Mesodermal cell (in vitro differentiated cells): ENCODE results near the gene SRSF11.

Source experiments
- H3K27ac ChIP-seq: 2 replicates; pipeline ENCODE4 v1.7.0; 2013; ENCODE audit warnings: mild to moderate bottlenecking, low read depth, low read length, moderate library complexity; ENCODE audit not compliant: severe bottlenecking
- H3K36me3 ChIP-seq: 2 replicates; pipeline ENCODE4 v1.7.1; 2013; ENCODE audit warnings: mild to moderate bottlenecking, low read length, moderate library complexity; ENCODE audit not compliant: control insufficient read depth, insufficient read depth
- H3K4me1 ChIP-seq: one replicate; pipeline ENCODE4 v1.7.1; 2013; ENCODE audit warnings: mild to moderate bottlenecking, low read length; ENCODE audit not compliant: insufficient read depth, control insufficient read depth, poor library complexity, severe bottlenecking
- H3K4me3 ChIP-seq: 2 replicates; pipeline ENCODE4 v1.7.0; 2013; ENCODE audit warnings: low read length, control low read depth, mild to moderate bottlenecking; ENCODE audit not compliant: insufficient read depth, poor library complexity, severe bottlenecking; ENCODE audit errors: extremely low read depth
- H3K9me3 ChIP-seq: 2 replicates; pipeline ENCODE4 v1.7.1; 2013; ENCODE audit warnings: mild to moderate bottlenecking, low read length, moderate library complexity; ENCODE audit not compliant: control insufficient read depth
- WGBS, 2 experiments: methylation state at CpG; one replicate each; pipeline ENCODE4 v1.1.5; 2013; ENCODE audit warnings: missing lambda C conversion rate in 2 of 2; ENCODE audit not compliant: insufficient coverage in 2 of 2; 5-methylcytosine and 5-hydroxymethylcytosine counted together

SRSF11 gene

GRCh38 chr1:70222716-70223235 lies 1.6 kb downstream of the SRSF11 start:
- Histone ChIP-seq H3K36me3 (peaks cover 33% of the 10 kb centered on the region), H3K9me3 (no peaks in the 10 kb centered on the region), H3K4me1 (peaks cover 12% of the 10 kb centered on the region), H3K4me3 (peak overlapping the region; percentile 3), H3K27ac (no peak overlapping the region)
- whole genome bisulfite sequencing, 2 experiments = 67% methylated on average over 1 of the region's 3 CpGs; no CpG with 5 or more reads in 1 of the 2 experiments

- H3K4me1 ChIP-seq = peaks cover 12% of the 10 kb centered on the region
- no peak overlapping the region for H3K27ac ChIP-seq
- H3K4me3 ChIP-seq = no peak overlapping the region
- no peaks in the 10 kb centered on the region for H3K9me3 ChIP-seq
- H3K36me3 ChIP-seq = peaks cover 48% of the 10 kb centered on the region
- 75% methylated on average over 1 of the region's 2 CpGs; no CpG with 5 or more reads in 1 of the 2 experiments for WGBS, 2 experiments
Observed at GRCh38 chr1:70224954-70225353, 3.8 kb downstream of the SRSF11 start.

GRCh38 chr1:70227439-70227838 lies 6.3 kb downstream of the SRSF11 start:
- Histone ChIP-seq H3K4me1 (peaks cover 8% of the 10 kb centered on the region), H3K27ac (no peak overlapping the region), H3K36me3 (peaks cover 72% of the 10 kb centered on the region), H3K4me3 (no peak overlapping the region), H3K9me3 (no peaks in the 10 kb centered on the region)
- 100% methylated on average over 1 of the region's 1 CpG; no CpG with 5 or more reads in 1 of the 2 experiments for WGBS, 2 experiments

- H3K36me3 ChIP-seq = peaks cover 78% of the 10 kb centered on the region
- peaks cover 8% of the 10 kb centered on the region for H3K4me1 ChIP-seq
- H3K9me3 ChIP-seq = no peaks in the 10 kb centered on the region
- no peak overlapping the region for H3K27ac ChIP-seq
- WGBS, 2 experiments = no CpG with 5 or more reads among the region's 2 CpGs
- H3K4me3 ChIP-seq = no peak overlapping the region
Observed at GRCh38 chr1:70228670-70229069, 7.5 kb downstream of the SRSF11 start.

GRCh38 chr1:70231475-70231874 lies 10.3 kb downstream of the SRSF11 start:
- Histone ChIP-seq H3K4me3 (no peak overlapping the region), H3K9me3 (no peaks in the 10 kb centered on the region), H3K36me3 (peaks cover 87% of the 10 kb centered on the region), H3K27ac (no peak overlapping the region), H3K4me1 (no peaks in the 10 kb centered on the region)
- WGBS, 2 experiments = 100% methylated on average over 2 of the region's 4 CpGs

- Histone ChIP-seq H3K36me3 (peaks cover 89% of the 10 kb centered on the region), H3K4me3 (no peak overlapping the region), H3K4me1 (no peaks in the 10 kb centered on the region), H3K27ac (no peak overlapping the region), H3K9me3 (no peaks in the 10 kb centered on the region)
Observed at GRCh38 chr1:70234733-70235132, 13.6 kb downstream of the SRSF11 start.

GRCh38 chr1:70239940-70240339 lies 18.8 kb downstream of the SRSF11 start:
- no peak overlapping the region for H3K4me3 ChIP-seq
- no peaks in the 10 kb centered on the region for H3K4me1 ChIP-seq
- H3K9me3 ChIP-seq = no peaks in the 10 kb centered on the region
- no peak overlapping the region for H3K27ac ChIP-seq
- H3K36me3 ChIP-seq = peaks cover 90% of the 10 kb centered on the region

- Histone ChIP-seq H3K4me1 (no peaks in the 10 kb centered on the region), H3K9me3 (no peaks in the 10 kb centered on the region), H3K27ac (no peak overlapping the region), H3K4me3 (no peak overlapping the region), H3K36me3 (peaks cover 84% of the 10 kb centered on the region)
Observed at GRCh38 chr1:70247122-70247521, 25.9 kb downstream of the SRSF11 start.

GRCh38 chr1:70247768-70248167 lies 26.6 kb downstream of the SRSF11 start:
- Histone ChIP-seq H3K36me3 (peaks cover 81% of the 10 kb centered on the region), H3K4me3 (no peak overlapping the region), H3K27ac (no peak overlapping the region), H3K9me3 (no peaks in the 10 kb centered on the region), H3K4me1 (no peaks in the 10 kb centered on the region)

GRCh38 chr1:70248729-70249128 lies 27.5 kb downstream of the SRSF11 start:
- Histone ChIP-seq H3K4me1 (no peaks in the 10 kb centered on the region), H3K9me3 (no peaks in the 10 kb centered on the region), H3K4me3 (no peak overlapping the region), H3K36me3 (peaks cover 79% of the 10 kb centered on the region), H3K27ac (no peak overlapping the region)
- WGBS, 2 experiments = 95 to 98% methylated on average over 4 of the region's 4 CpGs

- Histone ChIP-seq H3K9me3 (no peaks in the 10 kb centered on the region), H3K4me3 (no peak overlapping the region), H3K27ac (no peak overlapping the region), H3K36me3 (peaks cover 13% of the 10 kb centered on the region), H3K4me1 (no peaks in the 10 kb centered on the region)
- 100% methylated on average over 1 of the region's 1 CpG; no CpG with 5 or more reads in 1 of the 2 experiments for WGBS, 2 experiments
Observed at GRCh38 chr1:70256664-70257063, 35.5 kb downstream of the SRSF11 start.
